ENCODE results near the gene FAM124B.
A peak's percentile ranks its signal among the peaks of the same experiment; 100 is the strongest.

Gene FAM124B

GRCh38 chr2:224379986-224380385, 21.9 kb downstream of the FAM124B start:
- no peak for DNase-seq

- no peak for DNase-seq
Measured at GRCh38 chr2:224379172-224379571, 22.7 kb downstream of the FAM124B start.

GRCh38 chr2:224378701-224379097, 23.2 kb downstream of the FAM124B start:
- DNase-seq = no peak

GRCh38 chr2:224377751-224378700, 23.9 kb downstream of the FAM124B start:
- DNase-seq = no peak

- DNase-seq = no peak
Measured at GRCh38 chr2:224372641-224373040, 29.3 kb downstream of the FAM124B start.

GRCh38 chr2:224369028-224369632, 32.8 kb downstream of the FAM124B start:
- peak; percentile 31 for DNase-seq

GRCh38 chr2:224366267-224366844, 35.6 kb downstream of the FAM124B start:
- DNase-seq = peak; percentile 50

- DNase-seq = no peak
Measured at GRCh38 chr2:224365331-224365730, 36.6 kb downstream of the FAM124B start.

GRCh38 chr2:224363281-224363680, 38.6 kb downstream of the FAM124B start:
- DNase-seq = no peak

- DNase-seq = no peak
Measured at GRCh38 chr2:224362094-224362493, 39.8 kb downstream of the FAM124B start.

GRCh38 chr2:224360801-224361251, 41.1 kb downstream of the FAM124B start:
- no peak for DNase-seq

GRCh38 chr2:224359569-224359968, 42.3 kb downstream of the FAM124B start:
- no peak for DNase-seq

- peak; percentile 71 for DNase-seq
Measured at GRCh38 chr2:224357098-224357901, 44.6 kb downstream of the FAM124B start.

GRCh38 chr2:224354632-224355211, 47.2 kb downstream of the FAM124B start:
- no peak for DNase-seq

GRCh38 chr2:224350703-224351102, 51.2 kb downstream of the FAM124B start:
- no peak for DNase-seq

GRCh38 chr2:224349396-224349795, 52.5 kb downstream of the FAM124B start:
- no peak for DNase-seq

GRCh38 chr2:224347176-224348051, 54.5 kb downstream of the FAM124B start:
- DNase-seq = no peak

- DNase-seq = no peak
Measured at GRCh38 chr2:224345492-224345891, 56.4 kb downstream of the FAM124B start.

GRCh38 chr2:224343226-224343625, 58.7 kb downstream of the FAM124B start:
- DNase-seq = no peak

GRCh38 chr2:224335991-224336390, 65.9 kb downstream of the FAM124B start:
- DNase-seq = no peak

GRCh38 chr2:224334726-224335125, 67.2 kb downstream of the FAM124B start:
- no peak for DNase-seq
